HFFc6 (cell line): ENCODE results near the gene MYLK. TPM values are rescaled to one million over a fixed set of nuclear protein-coding genes. Genes with fewer than 3 reads are reported as not detected.
A peak's percentile ranks its signal among the peaks of the same experiment; 100 is the strongest.

Source experiments
- DNase-seq: peaks from one replicate; pipeline ENCODE4 v3.0.0-alpha.2; 2018
- H3K27ac Mint-ChIP-seq: 2 replicates; pipeline ENCODE4 v1.8.0; 2020; ENCODE audit warnings: mild to moderate bottlenecking, mixed read lengths
- H3K27me3 Mint-ChIP-seq: 2 replicates; pipeline ENCODE4 v1.8.0; 2021; ENCODE audit warnings: mild to moderate bottlenecking, moderate library complexity, mixed read lengths; ENCODE audit not compliant: insufficient read depth
- H3K36me3 Mint-ChIP-seq: 2 replicates; pipeline ENCODE4 v1.8.0; 2021; ENCODE audit warnings: low read depth, mixed read lengths
- H3K4me1 Mint-ChIP-seq: 2 replicates; pipeline ENCODE4 v1.8.0; 2020; ENCODE audit warnings: low read depth, mixed read lengths
- H3K4me3 Mint-ChIP-seq: 2 replicates; pipeline ENCODE4 v1.8.0; 2020; ENCODE audit warnings: mild to moderate bottlenecking, moderate library complexity, mixed read lengths
- H3K9me3 Mint-ChIP-seq: 2 replicates; pipeline ENCODE4 v1.8.0; 2020; ENCODE audit warnings: mild to moderate bottlenecking, mixed read lengths
- total RNA-seq, 6 experiments: library from RNA; stranded (reverse); fragmentation: NEBNext Ultra II Directional; extraction: Animal tissue kit (Norgen Biotek cat#: 25700); gene quantifications; 2 replicates in 1 of 6; 3 replicates in 5 of 6; pipeline ENCODE4 v1.2.3, GENCODE V29; 2021
- TF ChIP-seq, protein P1 (sequence below): fragments of 200-600 bp; sonication (generic); IDR thresholded peaks from 2 replicates; pipeline ENCODE4 v1.5.0; 2021; ENCODE audit warnings: antibody characterized with exemption, mild to moderate bottlenecking

MYLK gene
- total RNA-seq, 6 experiments from 2014 or later, result 296 to 431 (median 335) TPM

DNA sequence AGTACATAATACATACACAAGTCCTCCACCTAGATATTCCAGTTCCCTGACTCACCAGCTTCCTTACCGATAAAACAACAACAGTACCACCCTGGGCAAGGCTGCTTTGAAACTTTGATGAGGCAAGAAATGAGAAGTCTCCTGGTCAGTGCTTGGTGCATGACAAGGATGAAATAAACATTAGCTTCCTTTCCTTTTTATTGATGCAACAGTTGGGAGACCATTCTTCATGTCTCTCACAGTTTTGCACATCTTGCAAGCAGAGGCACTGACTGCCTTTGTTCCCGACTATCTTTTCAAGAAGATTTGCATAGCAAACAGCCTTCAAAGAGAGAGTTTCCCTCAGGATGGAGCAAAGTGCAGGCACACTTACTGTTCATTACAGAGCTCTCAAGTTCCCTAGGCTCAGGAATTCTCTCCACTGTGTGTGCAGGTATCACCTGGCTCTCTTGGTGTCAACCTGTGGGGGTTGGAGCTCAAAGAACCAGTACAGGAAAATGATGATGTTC is 65.2 kb downstream of the MYLK start:
- peak overlapping the region; percentile 33 for H3K4me3 Mint-ChIP-seq
- peaks cover 77% of the 10 kb centered on the region for H3K36me3 Mint-ChIP-seq
- peaks cover 98% of the 10 kb centered on the region for H3K4me1 Mint-ChIP-seq
- DNase-seq, result peak; percentile 73
- TF ChIP-seq, protein P1, sequence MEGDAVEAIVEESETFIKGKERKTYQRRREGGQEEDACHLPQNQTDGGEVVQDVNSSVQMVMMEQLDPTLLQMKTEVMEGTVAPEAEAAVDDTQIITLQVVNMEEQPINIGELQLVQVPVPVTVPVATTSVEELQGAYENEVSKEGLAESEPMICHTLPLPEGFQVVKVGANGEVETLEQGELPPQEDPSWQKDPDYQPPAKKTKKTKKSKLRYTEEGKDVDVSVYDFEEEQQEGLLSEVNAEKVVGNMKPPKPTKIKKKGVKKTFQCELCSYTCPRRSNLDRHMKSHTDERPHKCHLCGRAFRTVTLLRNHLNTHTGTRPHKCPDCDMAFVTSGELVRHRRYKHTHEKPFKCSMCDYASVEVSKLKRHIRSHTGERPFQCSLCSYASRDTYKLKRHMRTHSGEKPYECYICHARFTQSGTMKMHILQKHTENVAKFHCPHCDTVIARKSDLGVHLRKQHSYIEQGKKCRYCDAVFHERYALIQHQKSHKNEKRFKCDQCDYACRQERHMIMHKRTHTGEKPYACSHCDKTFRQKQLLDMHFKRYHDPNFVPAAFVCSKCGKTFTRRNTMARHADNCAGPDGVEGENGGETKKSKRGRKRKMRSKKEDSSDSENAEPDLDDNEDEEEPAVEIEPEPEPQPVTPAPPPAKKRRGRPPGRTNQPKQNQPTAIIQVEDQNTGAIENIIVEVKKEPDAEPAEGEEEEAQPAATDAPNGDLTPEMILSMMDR, result no peak
- peaks cover 16% of the 10 kb centered on the region for H3K9me3 Mint-ChIP-seq
- H3K27ac Mint-ChIP-seq, result peak overlapping the region; percentile 83
- H3K27me3 Mint-ChIP-seq, result peaks cover 4% of the 10 kb centered on the region

DNA sequence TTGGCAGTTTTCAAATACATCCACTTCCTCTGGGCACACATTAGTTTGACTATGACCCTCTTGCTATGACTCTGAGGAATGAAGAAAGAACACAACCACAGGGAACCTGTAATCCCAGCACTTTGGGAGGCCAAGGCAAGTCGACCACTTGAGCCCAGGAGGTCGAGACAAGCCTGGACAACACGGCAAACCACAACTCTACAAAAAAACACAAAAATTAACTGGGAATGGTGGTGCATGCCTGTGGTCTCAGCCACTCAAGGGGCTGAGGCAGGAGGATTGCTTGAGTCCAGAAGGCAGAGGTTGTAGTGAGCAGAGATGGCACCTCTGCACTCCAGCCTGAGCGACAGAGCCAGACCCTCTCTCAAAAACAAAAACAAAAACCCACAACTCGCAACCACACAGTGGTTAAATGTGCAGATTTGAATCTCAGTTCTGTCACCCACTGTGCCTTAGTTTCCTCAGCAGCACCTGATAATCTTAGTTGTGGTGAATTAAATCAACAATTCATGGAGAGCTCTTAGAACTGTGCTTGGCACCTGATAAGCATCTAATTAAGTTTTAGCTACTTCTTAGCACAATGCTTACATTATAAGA is 65.7 kb downstream of the MYLK start:
- H3K36me3 Mint-ChIP-seq, result peaks cover 77% of the 10 kb centered on the region
- H3K9me3 Mint-ChIP-seq, result peaks cover 11% of the 10 kb centered on the region
- H3K4me1 Mint-ChIP-seq, result peaks cover 98% of the 10 kb centered on the region
- peaks cover 6% of the 10 kb centered on the region for H3K27me3 Mint-ChIP-seq
- TF ChIP-seq, protein P1, result 0 out of 2 replicates have a peak, but pooled peaks have one; percentile 6
- peak overlapping the region; percentile 33 for H3K4me3 Mint-ChIP-seq
- H3K27ac Mint-ChIP-seq, result peak overlapping the region; percentile 83
- DNase-seq, result peak; percentile 33

DNA sequence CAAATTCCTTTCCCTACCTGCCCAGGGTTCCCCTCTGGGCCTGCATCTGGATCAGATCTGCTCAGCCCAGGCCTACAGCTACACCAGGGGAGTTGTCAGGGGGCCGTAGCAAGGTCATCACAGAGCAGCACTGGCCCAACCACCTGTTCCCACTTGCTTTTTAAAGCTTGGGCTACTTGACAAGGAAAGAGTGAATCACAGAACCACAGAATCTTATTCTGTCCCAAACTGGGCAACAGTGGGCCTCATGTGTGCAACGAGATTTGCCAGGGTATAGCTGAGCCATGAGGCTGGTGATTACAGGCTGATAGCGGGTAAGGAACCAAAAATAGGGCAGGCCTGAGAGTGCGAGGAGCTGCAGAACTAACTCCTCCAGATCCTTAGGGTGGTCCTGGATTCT is 66.7 kb downstream of the MYLK start:
- Mint-ChIP-seq H3K4me1 (peaks cover 97% of the 10 kb centered on the region), H3K27me3 (peaks cover 7% of the 10 kb centered on the region), H3K4me3 (peak overlapping the region; percentile 37), H3K36me3 (peaks cover 74% of the 10 kb centered on the region), H3K9me3 (peaks cover 4% of the 10 kb centered on the region; the same call in 1 of the 2 replicates), H3K27ac (peak overlapping the region; percentile 83)
- TF ChIP-seq, protein P1, result no peak
- DNase-seq, result peak; percentile 43

DNA sequence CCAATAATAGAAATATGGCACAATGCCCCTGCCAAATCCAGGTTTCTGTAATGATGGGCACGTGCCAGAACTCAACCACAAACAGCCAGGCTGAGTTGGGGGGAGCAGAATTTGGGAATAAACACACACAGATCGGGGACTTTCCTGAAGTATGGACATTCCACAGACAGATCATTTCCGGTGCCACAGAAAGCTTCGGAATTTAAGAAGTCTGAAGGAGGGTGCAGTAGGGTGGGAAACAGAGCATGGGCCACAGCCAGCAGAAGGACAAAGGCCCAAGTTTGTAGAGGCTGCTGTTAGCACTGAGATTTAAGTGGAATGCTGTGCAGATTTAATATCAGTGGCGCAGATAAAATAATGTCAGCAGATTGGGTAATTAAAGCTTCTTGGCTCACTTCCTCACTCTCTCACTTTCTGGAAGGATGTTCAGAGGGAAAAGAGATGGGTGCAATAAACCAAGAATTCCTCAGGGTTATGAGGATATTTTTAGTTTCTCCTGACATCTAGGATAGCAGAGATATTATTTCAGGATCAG is 67.4 kb downstream of the MYLK start:
- Mint-ChIP-seq H3K36me3 (peaks cover 74% of the 10 kb centered on the region), H3K27ac (peak overlapping the region; percentile 83), H3K27me3 (peaks cover 7% of the 10 kb centered on the region), H3K4me3 (peak overlapping the region; percentile 37), H3K4me1 (peaks cover 91% of the 10 kb centered on the region), H3K9me3 (no peaks in the 10 kb centered on the region)
- DNase-seq, result peak; percentile 71
- TF ChIP-seq, protein P1, result no peak

DNA sequence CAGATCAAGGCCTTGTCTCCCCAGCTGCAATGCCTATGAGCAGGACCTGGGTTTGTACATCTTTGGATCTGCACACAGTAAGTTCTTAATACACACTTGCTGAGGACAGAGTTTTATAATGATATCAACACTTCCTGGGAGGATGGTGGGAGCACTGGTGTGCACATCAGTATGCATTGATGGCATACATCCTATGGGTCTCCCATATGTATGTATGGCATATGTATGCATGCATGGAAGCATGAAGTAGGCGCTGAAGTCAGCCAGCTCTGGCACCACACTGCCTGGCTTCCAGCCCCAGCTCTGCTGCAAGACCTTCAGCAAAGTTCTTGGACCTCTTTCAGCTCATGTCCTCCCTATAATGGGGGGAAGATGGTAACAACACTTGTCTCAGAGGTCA is 68.2 kb downstream of the MYLK start:
- DNase-seq, result no peak
- H3K4me3 Mint-ChIP-seq, result no peak overlapping the region; the same call in 1 of the 2 replicates
- TF ChIP-seq, protein P1, result no peak
- H3K9me3 Mint-ChIP-seq, result no peaks in the 10 kb centered on the region
- peaks cover 91% of the 10 kb centered on the region for H3K4me1 Mint-ChIP-seq
- H3K36me3 Mint-ChIP-seq, result peaks cover 75% of the 10 kb centered on the region
- H3K27me3 Mint-ChIP-seq, result peaks cover 7% of the 10 kb centered on the region
- peak overlapping the region; percentile 83 for H3K27ac Mint-ChIP-seq
